Left forelimb (tissue), 1 donor: ENCODE measurements around the gene NRCAM.

ENCODE experiments used
- DNase-seq: peaks from one replicate; pipeline ENCODE4 v3.0.0-alpha.2; 2018; ENCODE audit warnings: low spot score

Gene NRCAM

DNA sequence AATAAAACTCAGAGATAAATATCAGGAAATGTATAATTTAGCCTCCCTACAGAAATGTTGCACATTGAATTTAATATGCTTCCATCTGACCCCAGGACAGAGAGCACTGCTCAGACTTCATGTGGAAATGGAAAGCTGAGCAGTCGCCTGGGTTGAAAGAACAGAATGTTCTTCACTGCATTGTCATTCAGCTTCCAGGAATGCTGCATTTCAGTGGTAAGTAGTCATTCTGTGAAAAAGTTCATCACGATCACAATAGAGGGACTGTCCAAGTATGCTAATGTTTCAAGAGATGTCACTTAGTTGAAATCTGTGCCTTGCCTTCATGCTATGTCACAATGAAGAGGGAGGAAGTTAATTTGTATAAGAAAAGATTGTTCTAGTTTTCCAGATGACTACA is 147.3 kb downstream of the NRCAM start:
- DNase-seq = no peak

DNA sequence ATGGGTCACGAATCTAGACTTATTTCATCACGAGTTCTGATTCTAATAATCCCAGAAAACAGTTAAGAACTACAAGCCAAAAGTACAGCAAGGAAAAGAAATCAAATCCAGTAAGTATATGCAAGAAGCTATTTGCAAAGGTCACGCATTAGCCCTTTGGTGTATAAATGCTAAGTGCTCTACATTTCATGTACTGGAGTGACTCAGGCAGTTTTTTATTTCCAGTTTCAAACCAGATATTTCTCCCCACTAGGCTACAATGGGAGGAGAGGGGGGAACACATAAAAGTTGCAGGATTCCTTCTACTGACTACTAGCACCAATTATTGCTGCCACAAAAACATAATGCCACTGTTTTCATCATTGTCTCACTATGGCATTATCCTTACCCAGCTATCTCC is 148.0 kb downstream of the NRCAM start:
- no peak for DNase-seq

DNA sequence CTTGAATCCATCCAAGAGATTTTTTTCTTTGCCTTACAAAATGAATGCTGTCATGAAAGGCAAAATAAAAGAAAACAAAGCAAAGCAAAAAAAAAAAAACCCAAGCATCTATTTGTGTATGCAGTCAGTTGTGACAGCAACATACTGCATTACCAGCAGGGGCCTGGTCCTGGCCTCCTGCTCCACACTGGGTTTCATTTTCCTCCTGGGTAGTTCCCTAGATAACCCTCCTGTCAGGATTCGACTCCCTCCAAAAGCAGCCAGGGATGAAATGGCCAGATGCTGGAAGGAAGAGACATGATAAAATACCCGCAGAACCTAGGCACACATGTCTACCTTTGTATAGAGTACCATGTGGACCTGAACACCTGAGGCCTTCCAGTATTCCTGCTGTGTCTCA is 148.6 kb downstream of the NRCAM start:
- DNase-seq = no peak

GRCh38 chr7:108307194-108307593 is 149.0 kb downstream of the NRCAM start:
- DNase-seq = no peak

DNA sequence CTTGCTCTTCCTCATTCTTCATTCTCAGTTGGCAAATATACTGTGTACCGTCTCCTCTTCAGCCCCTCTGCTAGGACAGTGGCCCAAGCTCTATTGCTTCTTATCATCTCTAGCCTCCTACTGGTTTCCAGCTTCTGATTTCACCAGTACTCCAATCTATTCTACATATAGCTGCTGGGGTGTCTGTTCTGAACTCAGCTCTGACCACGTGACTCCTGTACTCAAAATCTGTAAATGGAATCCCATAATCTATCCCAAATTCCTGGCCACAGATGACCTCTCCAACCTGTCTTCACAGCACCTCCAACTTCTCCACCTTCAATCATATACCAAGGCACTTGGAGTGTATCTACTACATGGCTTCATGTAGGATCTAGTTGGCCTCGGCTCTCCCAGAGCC is 152.9 kb downstream of the NRCAM start:
- DNase-seq = no peak

- no peak for DNase-seq
Measured at GRCh38 chr7:108301387-108301786, 154.8 kb downstream of the NRCAM start.

GRCh38 chr7:108299251-108299973 is 156.8 kb downstream of the NRCAM start:
- no peak for DNase-seq

DNA sequence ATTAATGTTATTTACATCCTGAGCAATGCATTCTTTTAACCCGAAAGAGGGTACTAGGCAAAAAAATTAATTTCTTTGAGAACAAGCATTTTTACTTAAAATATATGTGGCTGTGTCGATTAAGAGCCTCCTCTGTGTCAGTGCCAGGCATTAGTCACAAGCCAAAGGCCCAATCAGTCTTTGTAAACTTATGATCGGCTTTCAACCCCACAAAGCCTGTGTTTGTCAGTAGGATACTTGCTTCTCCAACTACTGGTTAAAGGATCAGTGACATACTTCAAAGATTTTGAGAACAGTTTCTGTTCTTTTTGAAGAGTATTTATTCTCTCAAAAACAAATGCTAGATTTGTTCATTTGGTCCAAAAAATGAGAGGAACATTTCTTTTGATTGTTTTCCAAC is 159.3 kb downstream of the NRCAM start:
- no peak for DNase-seq

- no peak for DNase-seq
Measured at GRCh38 chr7:108294595-108294994, 161.6 kb downstream of the NRCAM start.

- DNase-seq = no peak
Measured at GRCh38 chr7:108293149-108293612, 163.1 kb downstream of the NRCAM start.

DNA sequence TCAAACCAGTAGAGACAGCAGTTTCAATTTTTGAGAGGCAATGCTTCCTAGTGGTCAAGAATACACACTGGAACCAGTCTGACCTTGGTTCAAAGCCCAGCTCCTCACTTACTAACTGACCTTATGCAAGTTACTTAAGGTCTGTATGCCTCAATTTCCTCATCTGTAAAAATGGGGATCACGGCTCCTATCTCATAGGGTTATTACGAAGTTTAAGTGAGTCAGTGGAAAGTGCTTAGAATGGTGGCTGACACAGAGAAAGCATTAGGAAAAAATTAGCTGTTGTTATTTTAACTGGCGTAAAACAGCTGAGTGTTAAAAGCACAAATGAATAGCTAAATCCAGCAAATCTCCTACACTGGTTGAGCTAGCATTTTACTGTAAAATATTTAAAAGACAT is 163.7 kb downstream of the NRCAM start:
- no peak for DNase-seq

- DNase-seq = no peak
Measured at GRCh38 chr7:108291791-108292440, 164.3 kb downstream of the NRCAM start.

DNA sequence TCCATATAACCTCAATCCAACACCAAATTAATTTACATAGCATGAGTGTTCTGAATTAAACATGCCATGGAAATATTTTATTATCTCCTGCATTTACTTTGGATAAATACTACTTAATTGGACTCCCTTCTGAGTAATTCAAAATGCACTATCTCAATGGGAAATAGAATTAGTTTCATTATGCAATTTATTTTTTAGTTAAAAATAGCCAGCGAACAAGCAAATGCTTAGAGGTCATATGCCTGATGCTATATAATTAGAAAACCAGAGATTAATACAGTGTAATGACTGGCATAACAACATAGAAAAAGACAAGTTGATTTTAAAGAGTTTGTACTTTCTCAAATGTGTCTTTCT is 165.1 kb downstream of the NRCAM start:
- DNase-seq = no peak

DNA sequence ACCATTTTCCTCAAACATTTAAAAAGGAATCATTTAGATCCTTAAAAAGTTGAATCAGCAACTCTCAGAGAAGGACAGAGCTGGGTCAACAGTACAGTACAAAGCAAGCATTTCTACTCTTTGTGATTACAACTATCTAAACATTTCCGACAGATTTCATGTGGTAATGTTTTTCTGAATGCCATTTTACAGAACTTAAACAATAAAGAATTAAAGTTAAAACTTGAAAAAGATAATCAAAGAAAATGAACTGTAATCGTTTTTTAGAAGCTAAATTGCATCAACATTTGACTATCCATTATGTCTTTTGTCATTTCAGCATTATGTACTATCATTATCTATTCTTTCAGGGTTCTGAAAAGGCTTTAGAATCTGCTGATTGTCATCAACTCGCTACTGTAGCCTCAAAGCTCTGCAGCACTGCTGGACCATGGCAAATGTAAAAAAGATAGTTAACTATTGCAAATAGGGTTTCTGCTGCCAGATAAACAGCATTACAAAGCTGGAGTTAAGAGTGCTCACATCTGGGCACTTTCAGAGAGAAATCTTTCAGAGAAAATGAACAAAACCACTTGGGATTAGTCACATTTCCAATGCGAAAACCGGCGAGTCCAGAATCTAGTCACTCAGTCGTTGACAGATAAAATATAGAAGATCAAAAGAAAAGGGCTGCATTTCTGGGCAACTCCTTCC is 165.6 kb downstream of the NRCAM start:
- no peak for DNase-seq

DNA sequence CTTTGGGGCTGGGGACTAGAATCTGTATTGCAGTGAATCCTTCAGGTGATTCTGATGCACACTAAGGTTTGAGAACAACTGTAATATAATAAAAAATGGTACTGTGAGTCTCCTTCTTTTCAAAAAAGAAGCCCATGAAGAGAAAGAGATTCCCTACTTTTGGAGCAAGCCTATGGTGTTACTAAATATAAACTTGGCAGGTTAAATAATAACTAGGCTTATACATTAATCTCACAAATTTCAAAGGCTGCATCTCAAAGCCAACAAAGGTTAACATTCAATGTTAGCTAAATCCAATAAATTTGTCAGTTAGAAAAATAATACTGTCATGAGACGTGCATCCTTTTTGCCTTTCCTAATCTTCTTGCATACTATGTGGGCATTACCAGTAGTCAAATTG is 166.4 kb downstream of the NRCAM start:
- DNase-seq = no peak

- no peak for DNase-seq
Measured at GRCh38 chr7:108287857-108288256, 168.4 kb downstream of the NRCAM start.

DNA sequence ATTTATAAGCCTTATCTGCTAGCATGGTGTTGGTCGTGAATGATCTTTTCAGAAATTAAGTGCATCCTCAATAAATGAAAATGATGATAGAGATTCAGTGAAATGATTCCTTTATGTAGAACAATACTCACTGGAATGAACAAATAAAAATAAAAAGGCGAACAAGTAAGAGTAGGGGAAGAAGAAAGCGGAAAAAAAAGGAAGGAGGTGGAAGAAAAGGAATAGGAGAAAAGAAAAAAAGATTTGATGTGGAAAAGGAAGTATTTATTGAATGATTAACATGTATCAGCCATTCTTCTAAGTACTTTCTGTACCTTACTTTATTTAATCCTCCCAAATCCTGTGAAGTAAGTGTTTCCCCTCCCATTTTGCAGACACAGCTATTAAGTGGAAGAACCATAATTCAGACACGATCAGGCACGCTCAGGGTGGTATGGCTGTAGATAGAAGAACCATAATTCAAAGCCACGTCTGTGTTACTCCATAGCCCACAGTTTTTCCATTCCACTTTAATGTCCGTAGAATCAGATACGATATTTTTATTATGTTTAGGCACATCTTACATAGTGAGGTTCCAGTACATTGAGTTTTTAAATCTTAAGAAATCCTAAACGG is 169.8 kb downstream of the NRCAM start:
- no peak for DNase-seq

DNA sequence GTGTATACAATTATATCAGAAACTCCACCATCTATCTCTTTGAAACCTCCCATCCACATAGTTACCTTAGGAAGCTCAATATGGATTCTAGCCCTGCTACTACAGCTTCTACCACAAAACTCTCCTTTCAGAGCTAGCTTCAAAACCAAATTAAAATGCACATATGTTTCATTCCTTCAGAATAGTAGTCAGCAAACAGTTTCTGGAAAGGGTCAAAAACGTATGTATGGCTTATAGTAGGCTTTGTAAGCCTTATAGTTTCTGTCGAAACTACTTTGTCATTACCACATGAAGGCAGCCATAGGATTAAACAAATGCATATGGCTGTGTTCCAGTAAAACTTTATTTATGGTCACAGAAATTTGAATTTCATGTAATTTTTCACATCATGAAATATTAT is 170.5 kb downstream of the NRCAM start:
- no peak for DNase-seq

DNA sequence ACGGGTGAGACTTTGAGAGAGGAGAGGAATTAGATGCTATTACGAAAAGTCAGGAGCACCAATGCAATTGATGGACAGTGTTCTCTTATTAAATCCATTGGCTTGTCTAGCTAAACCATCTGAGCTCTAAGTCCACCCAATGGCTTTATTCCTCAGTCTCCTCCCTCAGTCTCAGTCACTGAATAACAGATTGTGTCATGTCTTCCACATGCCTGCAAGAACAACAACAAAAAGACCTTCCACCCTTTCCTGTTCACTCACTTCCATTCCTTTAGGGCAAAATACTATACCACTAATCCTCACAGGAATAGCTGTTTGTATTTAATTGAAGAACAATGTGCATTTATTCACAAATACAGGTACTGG is 171.2 kb downstream of the NRCAM start:
- DNase-seq = no peak

DNA sequence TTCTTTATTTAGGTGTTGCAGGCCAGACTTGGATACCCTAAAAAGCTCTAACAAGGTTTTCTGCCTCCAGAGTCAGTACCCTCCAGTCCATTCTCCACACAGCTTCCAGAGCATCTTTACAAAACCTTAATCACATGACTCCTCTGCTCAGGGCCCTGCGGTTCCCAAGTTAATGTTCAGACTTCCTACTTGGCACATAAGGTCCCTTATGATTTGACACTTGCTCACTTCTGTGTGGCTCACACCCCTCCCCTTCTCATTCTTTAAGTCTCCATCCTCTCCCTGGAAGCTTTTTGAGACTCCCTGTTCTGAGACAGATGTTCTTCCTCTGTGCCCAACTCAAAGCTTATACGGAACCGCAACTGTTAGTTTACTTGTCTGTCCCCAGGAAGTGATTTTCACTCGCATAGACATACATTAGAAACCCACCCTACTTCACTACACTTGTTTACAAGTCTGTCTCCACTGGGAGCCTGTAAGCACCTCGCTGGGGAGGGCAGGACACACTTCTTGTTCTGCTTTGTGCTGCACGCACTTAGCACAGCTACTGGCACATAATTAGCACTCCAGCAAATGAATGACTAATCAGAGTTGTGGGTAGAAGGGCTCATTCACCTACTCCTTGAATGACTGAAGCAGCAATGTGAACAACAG is 171.8 kb downstream of the NRCAM start:
- no peak for DNase-seq

DNA sequence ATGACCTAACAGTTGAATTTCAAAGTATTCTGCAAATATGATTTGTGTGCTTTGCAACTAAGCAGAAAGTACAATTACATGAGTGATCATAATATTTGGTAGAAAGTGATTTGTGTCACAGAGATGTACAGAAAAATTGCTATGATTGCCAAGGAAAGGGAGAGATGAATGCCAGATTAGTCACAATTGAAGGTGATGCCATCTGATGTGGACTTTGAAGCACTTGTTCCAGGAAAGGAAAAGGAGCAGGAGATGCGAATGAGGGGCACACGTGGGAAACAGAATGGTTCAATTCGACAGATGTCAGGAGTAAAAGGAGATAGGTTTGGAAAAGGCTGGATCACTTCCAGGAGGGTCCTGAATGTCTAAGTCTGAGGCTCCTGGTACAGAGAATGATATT is 173.0 kb downstream of the NRCAM start:
- no peak for DNase-seq

- no peak for DNase-seq
Measured at GRCh38 chr7:108282427-108282996, 173.7 kb downstream of the NRCAM start.
